Measurements from ENCODE around the gene OSBPL9. TPM values are rescaled to one million over a fixed set of nuclear protein-coding genes. Genes with fewer than 3 reads are reported as not detected.

OSBPL9 gene
- total RNA-seq, 1 donor from 2014 or later = 52.3 TPM

DNA sequence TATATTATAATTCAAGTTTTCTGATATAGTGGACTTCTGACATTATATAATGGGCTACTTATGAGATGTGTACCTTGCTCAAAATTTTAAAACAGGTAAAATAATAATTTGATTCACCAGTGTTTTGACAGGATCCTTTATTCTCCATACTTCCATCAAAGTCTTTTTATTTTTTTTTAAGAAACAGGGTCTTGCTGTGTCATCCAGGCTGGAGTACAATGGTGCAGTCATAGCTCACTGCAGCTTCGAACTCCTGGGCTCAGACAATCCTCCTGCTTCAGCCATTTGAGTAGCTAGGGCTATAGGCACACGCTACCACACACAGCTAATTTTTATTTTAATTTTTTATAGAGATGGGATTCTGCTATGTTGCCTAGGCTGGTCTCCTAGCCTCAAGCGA lies 132.3 kb downstream of the OSBPL9 start:
- ATAC-seq = no peak
- DNase-seq = no peak
- intact Hi-C loops (cut with micrococcal nuclease) = no loop called here

DNA sequence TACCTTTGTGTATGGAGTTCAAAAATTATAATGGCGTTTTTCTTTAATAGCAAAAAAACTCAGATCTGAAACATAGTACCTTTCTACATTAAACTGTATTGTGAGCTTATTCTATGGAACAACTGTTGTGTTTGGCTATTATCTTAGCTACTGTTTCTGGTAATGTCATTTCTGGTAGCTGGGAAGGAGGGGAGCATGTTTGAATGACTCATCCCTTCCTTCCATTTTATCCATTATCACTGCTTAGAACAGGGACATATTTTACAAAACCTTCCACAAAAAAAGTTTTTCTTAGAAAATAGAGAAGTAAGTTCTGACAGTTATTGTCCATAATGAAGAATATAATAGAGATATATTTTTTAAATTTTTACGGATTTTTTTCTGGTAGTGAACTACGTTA lies 133.3 kb downstream of the OSBPL9 start:
- DNase-seq (no peak), ATAC-seq (no peak)
- intact Hi-C loops (cut with micrococcal nuclease) = no loop called here

DNA sequence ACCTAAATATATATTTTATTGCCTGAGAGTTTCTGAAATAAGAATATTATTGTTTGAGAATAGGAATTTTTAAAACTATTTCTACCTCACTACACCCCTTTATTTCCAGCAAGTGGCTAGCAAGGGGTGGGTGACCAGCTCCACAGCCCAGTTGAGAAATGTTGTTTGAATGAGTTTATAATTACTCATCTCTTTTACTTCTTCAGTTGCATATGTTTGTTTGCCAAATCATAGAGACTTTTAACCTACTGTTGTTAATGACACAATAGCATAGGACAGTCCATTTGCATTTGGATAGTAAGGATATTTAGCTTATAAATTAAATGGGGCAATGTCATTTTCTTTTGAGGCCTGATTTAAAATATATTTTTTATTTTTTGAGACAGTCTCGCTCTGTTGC lies 133.8 kb downstream of the OSBPL9 start:
- ATAC-seq = no peak
- no peak for DNase-seq
- intact Hi-C loops (cut with micrococcal nuclease) = no loop called here

DNA sequence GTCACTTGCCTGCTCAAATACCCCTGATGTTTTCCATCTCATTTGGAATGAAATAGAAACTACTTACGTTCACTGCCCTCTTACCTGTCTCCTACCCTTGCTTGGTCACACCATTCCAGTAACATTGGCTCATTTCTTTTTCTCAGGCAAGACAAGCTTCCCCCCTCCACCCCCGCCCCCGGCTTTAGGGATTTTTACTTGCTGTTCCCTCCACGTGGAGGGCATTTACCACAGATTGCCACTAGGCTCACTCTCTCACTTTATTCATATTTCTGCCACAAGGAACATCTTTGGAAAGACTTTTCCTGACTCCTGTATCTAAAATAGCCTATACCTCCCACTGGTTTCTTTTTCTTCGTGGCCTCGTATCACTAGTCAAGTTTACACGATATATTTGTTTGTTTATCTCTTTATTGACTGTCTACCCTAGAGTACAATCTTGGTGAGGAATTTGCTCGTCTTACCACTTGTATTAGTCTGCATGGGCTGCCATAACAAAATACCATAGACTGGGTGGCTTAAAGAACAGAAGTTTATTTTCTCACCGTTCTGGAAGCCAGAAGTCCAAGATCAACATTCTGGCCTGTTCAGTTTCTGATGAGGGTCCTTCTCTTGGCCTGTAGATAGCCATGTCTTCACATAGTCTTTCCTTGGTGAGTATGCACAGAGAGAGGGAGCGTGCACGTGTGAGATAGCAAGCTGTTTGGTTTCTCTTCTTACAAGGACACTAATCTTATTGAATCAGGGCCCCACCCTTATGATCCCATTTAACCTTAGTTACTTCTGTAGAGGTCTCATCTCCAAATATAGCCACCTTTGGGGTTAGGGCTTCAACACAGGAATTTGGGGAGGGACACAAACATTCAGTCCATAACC lies 135.4 kb downstream of the OSBPL9 start:
- intact Hi-C loops (cut with micrococcal nuclease) = no loop called here
- no peak for DNase-seq

DNA sequence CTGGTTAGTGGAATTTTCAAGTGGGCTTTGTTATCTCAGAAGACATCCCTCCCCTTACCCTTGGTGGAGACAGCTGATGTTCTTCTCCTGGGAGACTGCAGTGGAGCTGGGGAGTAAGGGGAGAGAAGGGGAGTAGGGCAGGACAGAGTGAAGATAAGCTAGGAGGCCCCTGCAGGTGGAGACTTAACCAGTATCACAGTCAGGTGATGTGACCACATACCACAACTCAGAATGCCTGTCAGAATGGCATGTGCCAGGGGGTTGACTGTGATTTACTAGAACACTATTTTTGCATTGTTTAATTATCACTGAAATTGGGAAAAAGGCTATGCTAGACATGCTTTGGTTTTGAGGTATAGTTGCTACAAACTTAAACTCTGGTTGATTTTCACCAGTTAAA lies 137.1 kb downstream of the OSBPL9 start:
- DNase-seq = no peak
- intact Hi-C loops (cut with micrococcal nuclease) = no loop called here
- no peak for ATAC-seq

More for the DNA sequence above, 135.4 kb downstream of the OSBPL9 start:
- no peak for ATAC-seq

DNA sequence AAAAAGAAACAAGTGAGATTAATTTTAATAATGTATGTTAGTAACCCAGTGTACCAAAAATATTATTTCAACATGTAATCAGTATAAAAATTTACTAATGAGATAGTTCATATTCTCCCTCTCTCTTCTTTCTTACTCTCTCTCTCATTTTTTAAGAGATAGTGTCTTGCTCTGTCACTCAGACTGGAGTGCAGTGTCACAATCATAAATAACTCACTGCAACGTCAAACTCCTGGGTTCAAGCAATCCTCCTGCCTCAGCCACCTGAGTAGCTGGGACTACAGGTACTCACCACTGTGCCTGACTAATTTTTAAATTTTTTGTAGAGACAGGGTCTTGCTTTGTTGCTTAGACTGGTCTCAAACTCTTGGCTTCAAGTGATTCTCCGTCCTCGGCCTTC lies 137.8 kb downstream of the OSBPL9 start:
- ATAC-seq (no peak), DNase-seq (no peak)
- intact Hi-C loops (cut with micrococcal nuclease) = no loop called here

DNA sequence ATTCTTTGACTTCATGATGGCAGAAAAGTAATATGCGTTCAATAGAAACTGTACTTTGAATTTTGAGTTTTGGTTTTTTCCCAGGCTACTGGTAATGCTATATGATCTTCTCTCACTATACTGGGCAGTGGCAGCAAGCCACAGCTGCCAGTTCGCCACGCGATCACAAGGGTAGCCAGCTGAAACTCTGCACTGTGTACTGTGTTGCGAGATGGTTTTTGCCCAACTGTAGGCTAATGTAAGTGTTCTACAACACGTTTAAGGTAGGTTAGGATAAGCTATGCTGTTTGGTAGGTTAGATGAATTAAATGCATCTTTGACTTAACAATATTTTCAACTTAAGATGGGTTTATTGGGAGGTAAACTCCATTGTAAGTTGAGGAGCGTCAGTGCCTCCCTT lies 138.5 kb downstream of the OSBPL9 start:
- ATAC-seq (no peak), DNase-seq (no peak)
- intact Hi-C loops (cut with micrococcal nuclease) = no loop called here

DNA sequence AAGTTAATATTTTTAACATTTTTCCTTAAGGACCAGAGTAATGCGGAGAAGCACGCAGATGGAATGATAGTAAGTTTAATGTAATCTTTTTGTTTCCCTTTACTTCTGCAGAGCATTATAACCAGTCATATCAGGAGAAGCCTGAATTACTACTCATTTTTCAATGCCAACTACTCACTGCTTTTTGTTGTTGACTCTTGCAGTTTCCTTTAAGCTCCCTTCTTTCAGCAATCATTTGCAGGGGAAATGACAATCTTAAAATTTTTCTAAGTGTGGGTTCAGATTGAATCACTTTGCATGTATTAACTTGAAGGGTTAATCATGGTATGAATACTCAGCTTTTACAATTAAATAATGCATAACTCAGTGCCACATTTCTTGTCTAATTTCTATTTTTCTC lies 139.4 kb downstream of the OSBPL9 start:
- DNase-seq (no peak), ATAC-seq (no peak)
- intact Hi-C loops (cut with micrococcal nuclease) = no loop called here

DNA sequence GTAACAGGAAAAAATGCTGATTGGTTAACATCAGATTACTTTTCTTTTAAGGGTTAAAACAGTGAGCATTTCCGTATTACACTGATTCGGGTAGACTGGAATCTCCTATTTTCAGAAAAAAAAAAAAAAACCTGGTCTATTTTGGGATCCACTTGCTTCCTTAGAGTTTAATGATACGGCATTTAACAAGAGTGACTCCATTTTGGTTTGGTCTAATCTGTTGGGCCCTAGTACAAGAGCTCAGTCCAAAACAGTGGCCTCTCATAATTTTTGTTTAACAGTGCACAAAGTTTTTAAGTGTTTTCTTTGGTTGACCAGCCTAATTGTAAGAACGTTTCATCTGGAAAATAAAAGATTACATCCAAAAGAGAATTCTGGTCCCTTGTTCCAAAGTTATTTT lies 141.4 kb downstream of the OSBPL9 start:
- intact Hi-C loops (cut with micrococcal nuclease) = no loop called here
- no peak for ATAC-seq
- DNase-seq = no peak

DNA sequence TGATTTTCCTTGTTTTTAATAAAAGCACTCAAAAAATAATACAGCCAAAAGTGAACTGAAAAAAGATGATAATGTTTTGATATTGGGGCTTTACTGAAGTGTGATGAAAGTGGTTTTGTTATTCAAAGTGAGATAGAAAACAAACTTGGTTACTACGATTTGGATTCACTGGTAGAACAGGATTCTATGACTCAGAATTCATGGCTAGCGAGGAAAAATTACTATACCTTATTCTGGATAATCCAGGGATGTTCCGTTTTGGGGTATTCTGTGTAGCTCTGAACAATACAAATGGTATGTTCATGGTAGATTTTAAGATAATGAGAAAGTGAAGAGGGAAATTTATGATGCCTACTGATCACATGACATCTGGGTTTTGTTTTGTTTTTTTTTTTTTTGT lies 144.0 kb downstream of the OSBPL9 start:
- intact Hi-C loops (cut with micrococcal nuclease) = loop anchor here (10.0 kb wide), 1 partner anchor 136 kb away; no protein-coding TSS in a partner anchor
- DNase-seq (no peak), ATAC-seq (no peak)

DNA sequence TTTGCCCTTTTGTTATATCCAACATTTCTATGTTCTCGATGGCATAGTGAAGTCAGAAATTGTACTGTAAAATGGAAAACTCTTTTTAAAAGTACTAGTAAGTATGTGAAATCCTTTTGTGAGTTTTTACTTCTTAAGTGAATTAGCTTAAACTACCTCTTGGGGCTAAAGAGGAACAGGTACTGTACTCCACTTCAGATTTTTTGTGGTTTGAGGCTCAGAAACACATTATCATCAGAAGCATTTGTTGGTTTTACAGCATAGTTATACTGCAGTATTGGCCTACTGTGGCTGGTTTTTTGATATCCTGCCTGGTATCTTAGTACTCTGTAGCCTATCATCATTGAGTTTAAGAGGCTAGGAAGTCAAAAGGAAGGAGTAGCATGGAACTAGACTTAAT lies 144.5 kb downstream of the OSBPL9 start:
- ATAC-seq = no peak
- DNase-seq = no peak
- intact Hi-C loops (cut with micrococcal nuclease) = loop anchor here (10.0 kb wide), 1 partner anchor 137 kb away; no protein-coding TSS in a partner anchor

DNA sequence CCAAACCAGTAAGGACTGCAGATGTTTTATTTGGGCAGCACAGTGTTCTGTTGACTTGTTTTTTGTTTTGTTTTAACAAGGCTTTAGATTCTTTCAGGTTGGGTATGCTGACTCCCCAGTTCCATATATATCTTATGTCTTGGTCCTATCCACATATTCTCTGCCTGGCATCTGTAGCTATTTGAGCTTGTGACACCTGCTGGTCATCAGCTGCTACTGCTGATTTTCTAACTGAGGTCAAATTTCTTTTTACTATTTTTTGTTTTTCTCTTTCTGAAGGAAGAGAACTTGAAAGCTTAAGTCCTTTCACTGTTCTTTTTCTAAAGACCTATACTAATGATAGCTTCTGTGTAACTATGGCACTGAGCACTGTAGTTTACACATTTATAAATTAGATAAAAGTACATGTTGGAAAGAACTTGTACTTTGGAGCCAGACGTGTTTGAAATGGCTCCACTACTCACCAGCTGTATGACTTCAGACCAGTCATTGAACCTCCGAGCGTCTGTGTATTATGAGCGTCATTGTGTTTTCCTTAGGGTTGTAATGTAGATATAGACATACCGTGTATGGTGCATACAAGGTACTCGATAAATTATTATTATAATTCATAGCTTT lies 152.2 kb downstream of the OSBPL9 start:
- DNase-seq = no peak
- intact Hi-C loops (cut with micrococcal nuclease) = loop anchor here (10.0 kb wide), 1 partner anchor 144 kb away; no protein-coding TSS in a partner anchor
- peak; percentile 80 for ATAC-seq

DNA sequence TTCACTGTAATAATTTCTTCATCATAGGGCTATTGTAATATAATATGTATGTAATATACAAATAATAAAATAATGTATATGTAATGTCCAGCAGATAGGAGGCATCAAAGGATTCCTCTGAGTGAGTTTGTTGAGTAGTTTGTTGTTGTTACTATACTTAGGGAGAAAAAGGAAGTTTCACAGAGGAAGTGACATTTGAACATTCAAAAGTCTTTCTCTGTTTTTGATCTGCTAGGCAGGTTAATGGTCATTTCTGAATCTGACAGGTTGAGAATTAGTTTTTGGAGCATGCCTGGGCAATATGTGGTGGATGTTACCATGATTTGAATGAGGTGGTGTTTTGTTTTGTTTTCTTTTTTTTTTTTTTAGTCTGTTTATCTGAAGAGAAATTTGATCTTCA lies 159.5 kb downstream of the OSBPL9 start:
- no peak for ATAC-seq
- no peak for DNase-seq
- intact Hi-C loops (cut with micrococcal nuclease) = no loop called here

DNA sequence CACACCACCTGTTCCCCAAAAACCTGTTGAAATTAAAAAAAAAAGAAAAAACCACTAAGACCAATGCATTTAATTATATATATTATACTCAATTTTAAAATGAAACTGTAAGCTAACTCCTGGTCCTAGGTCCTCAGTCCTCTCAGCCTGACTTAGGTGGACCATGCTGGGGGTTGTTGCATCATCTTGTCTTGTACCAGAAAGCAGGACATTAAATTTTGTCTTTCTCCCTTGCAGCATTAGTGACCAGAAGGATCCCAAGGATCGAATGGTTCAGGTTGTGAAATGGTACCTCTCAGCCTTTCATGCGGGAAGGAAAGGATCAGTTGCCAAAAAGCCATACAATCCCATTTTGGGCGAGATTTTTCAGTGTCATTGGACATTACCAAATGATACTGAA lies 164.0 kb downstream of the OSBPL9 start:
- ATAC-seq = no peak
- intact Hi-C loops (cut with micrococcal nuclease) = no loop called here
- no peak for DNase-seq

DNA sequence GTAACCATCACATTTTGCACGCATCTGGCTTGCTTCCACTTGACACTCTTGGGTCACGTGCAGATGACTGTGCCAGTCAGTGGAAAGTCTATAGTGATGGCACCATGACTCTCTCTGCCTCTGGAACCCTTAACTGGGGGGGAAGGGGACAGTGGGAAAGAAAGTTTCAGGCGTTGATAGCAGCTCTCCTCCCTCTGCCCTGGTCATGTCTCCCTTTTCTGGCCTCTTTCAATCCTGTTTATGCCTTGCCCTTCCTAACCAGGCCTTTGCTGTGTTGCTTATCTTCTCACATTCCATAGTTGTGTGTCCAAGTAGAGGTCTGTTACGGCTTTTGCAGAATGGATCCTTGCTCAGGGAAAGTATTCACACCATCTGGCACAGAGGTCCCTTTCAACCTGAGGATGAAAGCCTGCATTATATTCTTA lies 168.1 kb downstream of the OSBPL9 start:
- intact Hi-C loops (cut with micrococcal nuclease) = no loop called here
- ATAC-seq = peak; percentile 67
- DNase-seq = no peak

DNA sequence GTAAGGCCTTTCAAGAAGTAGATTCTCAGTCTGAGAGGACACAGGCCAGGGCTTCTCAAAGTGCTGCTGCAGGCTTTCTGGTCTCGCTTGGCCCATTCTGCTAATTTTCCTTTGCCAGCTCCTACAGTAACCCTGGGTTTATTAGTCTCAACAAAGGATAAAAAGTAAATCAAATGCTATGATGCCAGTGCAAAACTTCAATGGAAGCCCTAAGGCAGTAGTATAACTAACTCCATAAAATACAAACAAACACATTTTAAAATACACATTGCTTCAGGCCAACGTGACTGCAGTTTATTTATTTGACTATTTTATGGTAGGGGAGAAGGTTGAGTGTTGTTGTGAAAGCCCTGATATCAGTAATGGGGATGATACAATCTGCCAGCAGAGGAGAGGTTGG lies 172.0 kb downstream of the OSBPL9 start:
- intact Hi-C loops (cut with micrococcal nuclease) = no loop called here
- ATAC-seq = no peak

DNA sequence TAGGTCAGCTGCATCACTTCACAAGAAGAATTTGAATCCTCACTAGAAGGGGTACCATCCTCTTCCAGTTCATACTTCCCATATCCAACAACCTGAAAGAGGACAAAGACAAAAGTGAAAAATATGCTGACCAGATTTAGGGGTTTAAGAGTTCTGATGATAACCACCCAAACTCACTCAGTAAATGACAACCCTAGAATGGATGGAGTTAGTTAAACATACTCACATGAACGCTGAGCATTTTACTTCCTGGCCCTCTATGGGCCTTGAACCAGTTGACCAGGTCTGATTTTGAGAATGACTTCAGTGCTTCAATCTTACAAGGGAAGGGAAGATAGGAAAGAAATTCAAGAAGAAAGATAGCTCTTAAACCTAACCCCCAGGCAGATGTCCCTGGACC lies 172.4 kb downstream of the OSBPL9 start:
- no peak for ATAC-seq
- no peak for DNase-seq
- intact Hi-C loops (cut with micrococcal nuclease) = no loop called here

More for the DNA sequence above, 172.0 kb downstream of the OSBPL9 start:
- DNase-seq = no peak

DNA sequence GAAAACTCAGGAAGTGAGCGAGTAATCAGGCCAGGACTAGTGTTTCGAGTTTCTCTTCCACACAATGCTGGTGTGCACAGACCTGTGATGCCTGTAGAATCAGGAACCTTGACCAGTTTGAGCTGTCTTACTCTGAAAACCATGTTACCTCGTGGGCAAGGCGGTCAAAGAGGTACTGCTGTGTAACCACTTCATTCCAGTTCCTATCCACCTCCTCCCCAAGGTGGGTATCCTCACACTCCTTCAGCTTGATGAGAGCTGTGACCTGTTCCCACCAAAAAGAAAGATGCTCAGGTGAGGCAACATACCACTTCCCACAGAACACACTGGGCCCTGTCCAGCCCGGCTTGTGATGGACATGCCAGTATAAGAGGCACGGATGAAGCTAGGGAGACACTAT lies 173.5 kb downstream of the OSBPL9 start:
- ATAC-seq = no peak
- intact Hi-C loops (cut with micrococcal nuclease) = no loop called here
- DNase-seq = no peak

DNA sequence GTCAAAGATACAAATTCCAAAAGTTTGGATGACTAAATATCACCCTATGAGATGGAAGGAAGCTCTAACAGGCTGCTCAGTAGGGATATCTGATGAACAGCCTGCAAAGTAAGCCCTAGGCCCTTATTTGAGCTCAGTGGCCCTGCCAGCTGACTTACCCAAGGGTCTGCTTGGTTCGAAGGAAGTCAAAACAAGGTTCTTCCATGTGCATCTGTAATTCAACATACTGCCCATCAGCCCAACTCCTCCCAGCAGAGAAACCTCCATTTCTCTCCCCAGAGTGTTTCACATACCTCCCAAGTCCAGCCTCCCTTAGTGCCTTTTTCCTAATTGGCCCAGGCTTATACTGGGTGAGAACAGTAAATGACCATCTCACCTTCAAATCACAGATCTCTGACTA lies 175.0 kb downstream of the OSBPL9 start:
- ATAC-seq (no peak), DNase-seq (no peak)
- intact Hi-C loops (cut with micrococcal nuclease) = no loop called here

DNA sequence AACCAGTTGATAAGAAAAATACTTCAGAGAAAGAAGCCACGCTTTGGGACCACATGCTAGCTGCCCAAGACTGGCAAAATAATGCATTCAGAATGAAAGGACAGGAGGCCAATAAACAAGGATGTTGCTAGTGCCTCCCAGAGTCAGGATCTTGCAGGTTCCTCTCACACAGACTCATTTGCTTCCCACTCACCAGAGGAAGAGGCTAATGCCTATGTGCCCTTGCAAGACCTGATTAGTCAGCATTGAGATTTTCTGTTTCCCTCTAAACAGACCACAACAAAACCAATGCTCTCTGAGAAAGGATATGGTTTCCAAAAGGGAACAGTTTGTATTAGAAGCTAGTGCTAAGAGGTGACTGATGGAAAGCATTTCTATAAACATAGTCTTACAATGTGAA lies 176.0 kb downstream of the OSBPL9 start:
- ATAC-seq (peak; percentile 20), DNase-seq (no peak)
- intact Hi-C loops (cut with micrococcal nuclease) = no loop called here

DNA sequence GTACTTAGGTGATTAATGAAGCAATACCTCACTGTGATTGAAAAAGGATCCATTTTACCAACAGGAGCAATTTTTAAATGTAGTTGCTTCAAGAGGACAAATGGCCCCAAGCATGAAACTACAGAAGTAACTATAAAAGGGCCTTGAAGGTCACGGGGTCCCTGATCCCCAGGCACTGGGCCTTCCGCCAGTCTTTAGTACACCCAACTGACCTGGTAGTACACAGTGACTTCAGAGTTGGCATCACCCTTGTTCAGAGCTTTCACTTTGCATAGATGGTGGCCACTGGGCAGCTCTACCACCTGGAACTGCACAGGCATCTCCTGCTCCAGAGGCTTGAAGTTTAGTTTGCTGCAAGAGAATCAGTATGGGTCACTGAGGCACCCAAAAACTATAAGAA lies 177.4 kb downstream of the OSBPL9 start:
- ATAC-seq (peak; percentile 9), DNase-seq (no peak)
- intact Hi-C loops (cut with micrococcal nuclease) = no loop called here

All from left ventricle myocardium superior (tissue), 1 donor.